HG02852 (cell line): ENCODE data around the gene FGF8.
"Not testable (repeated sequence)": the region's sequence is repeated elsewhere in the genome, so short reads cannot be mapped to it uniquely, and the experiment has no call there.

Source experiments
- ATAC-seq: cut with Tn5 transposase; IDR thresholded peaks from one replicate; pipeline ENCODE4 v1.9.1; 2021; ENCODE audit warnings: mild to moderate bottlenecking, moderate library complexity; ENCODE audit not compliant: unreplicated experiment

Gene FGF8

GRCh38 chr10:101775273-101776160 lies at the start of gene FGF8:
FGF8 (minus strand) TSS chr10:101776114; CDS start chr10:101775900, 214 bp downstream.
- no peak for ATAC-seq

- ATAC-seq: no peak
Observed at GRCh38 chr10:101824736-101825135, 48.8 kb upstream of the FGF8 start.

GRCh38 chr10:101818872-101819633 lies 43.1 kb upstream of the FGF8 start:
- ATAC-seq: peak; percentile 26

GRCh38 chr10:101818119-101818871 lies 42.4 kb upstream of the FGF8 start, which contains the start of gene OGA:
OGA (minus strand) TSS chr10:101818444; CDS start chr10:101818022, 422 bp downstream.
- ATAC-seq: peak; percentile 79

- ATAC-seq: no peak
Observed at GRCh38 chr10:101817337-101818118, 41.6 kb upstream of the FGF8 start.

- ATAC-seq: no peak
Observed at GRCh38 chr10:101816913-101817336, 41.0 kb upstream of the FGF8 start.

GRCh38 chr10:101816376-101816775 lies 40.5 kb upstream of the FGF8 start:
- ATAC-seq: no peak

- ATAC-seq: no peak
Observed at GRCh38 chr10:101814466-101815071, 38.7 kb upstream of the FGF8 start.

GRCh38 chr10:101812606-101813005 lies 36.7 kb upstream of the FGF8 start:
- no peak for ATAC-seq

GRCh38 chr10:101807158-101807557 lies 31.2 kb upstream of the FGF8 start:
- ATAC-seq: no peak

- ATAC-seq: no peak
Observed at GRCh38 chr10:101803511-101803910, 27.6 kb upstream of the FGF8 start.

GRCh38 chr10:101797403-101798059 lies 21.6 kb upstream of the FGF8 start:
- ATAC-seq: no peak

GRCh38 chr10:101793526-101793925 lies 17.6 kb upstream of the FGF8 start:
- ATAC-seq: no peak

GRCh38 chr10:101789686-101790085 lies 13.8 kb upstream of the FGF8 start:
- ATAC-seq: no peak

GRCh38 chr10:101789231-101789630 lies 13.3 kb upstream of the FGF8 start:
- ATAC-seq: not testable (repeated sequence)

GRCh38 chr10:101785801-101786200 lies 9.9 kb upstream of the FGF8 start:
- ATAC-seq: no peak

- no peak for ATAC-seq
Observed at GRCh38 chr10:101784558-101784957, 8.6 kb upstream of the FGF8 start.

GRCh38 chr10:101783736-101784118 lies 7.8 kb upstream of the FGF8 start:
- no peak for ATAC-seq
